ENCODE measurements around the gene KIF2C. TPM values are rescaled to one million over a fixed set of nuclear protein-coding genes. Genes with fewer than 3 reads are reported as not detected.

Gene KIF2C
- total and polyA plus RNA-seq, 9 of the 15 experiments (the other 6 are each of a cell fraction or from before 2014, with no cell fraction given): 84.9 to 226 (median 169) TPM

- H3K4me1 ChIP-seq (replicated peaks in 1 of 2; ENCODE audit: control insufficient read depth in 2 of 2, insufficient read depth in 2 of 2, low read length in 2 of 2): peaks cover 13 to 22% of the 10 kb centered on the region in 2 experiments
- H3K9ac ChIP-seq (ENCODE audit: insufficient read depth in 1 of 2, low read depth in 2 of 2, low read length in 2 of 2): peak within 1 kb of the TSS; percentile 99
- peak within 1 kb of the TSS; percentile 75 for H3K4me3 ChIP-seq
- H2AFZ ChIP-seq (ENCODE audit: low read depth, low read length): peak within 1 kb of the TSS; percentile 83
- BruUV-seq (replicated peaks): TSS peak; percentile 96
- CTCF ChIA-PET (ENCODE audit: low intra/inter-chr PET ratio): interaction anchor here (0.7 to 1.3 kb wide), 2 partner anchors 68 to 528 kb away, joined by 3 read pairs; no protein-coding TSS in a partner anchor
- H3K79me2 ChIP-seq (ENCODE audit: control insufficient read depth, insufficient read depth, low read length): peaks cover 54% of the 10 kb centered on the region
- no peaks in the 10 kb centered on the region for H3K27me3 ChIP-seq (ENCODE audit: control insufficient read depth in 2 of 2, insufficient read depth in 2 of 2, low read length in 2 of 2)
- POLR2A ChIA-PET: interaction anchor here (0.6 to 11.6 kb wide), 56 partner anchors 9 to 1761 kb away, joined by 3 to 253 read pairs (median 4); partner anchors contain the start of genes AKR1A1, BEST4, BTBD19 and DYNLT4
- no peaks in the 10 kb centered on the region for H3K9me3 ChIP-seq (replicated peaks; ENCODE audit: control insufficient read depth, insufficient read depth, low read depth, low read length)
- peak within 1 kb of the TSS; percentile 93 for H3K4me2 ChIP-seq (ENCODE audit: insufficient read depth, low read length)
- WGBS (ENCODE audit: insufficient coverage, low coverage, missing lambda C conversion rate): under 1% methylated on average over 65 of the region's 65 CpGs
- intact Hi-C loops (cut with micrococcal nuclease): loop anchor here (2.0 to 5.0 kb wide), 3 partner anchors 37 to 45 kb away; partner anchors contain the start of genes KIF2C and RNU5D-1
- FAIRE-seq (peak; percentile 93), ATAC-seq (peak; percentile 81), DNase-seq (ENCODE audit: extremely low read depth in 1 of 4, low spot score in 3 of 4) (peak; percentile 85 to 99 (median 89))
- peaks cover 10% of the 10 kb centered on the region for H3K9me1 ChIP-seq (ENCODE audit: control insufficient read depth, insufficient read depth, low read length)
- in situ Hi-C loops (cut with MboI): no loop called here
- peaks cover 31% of the 10 kb centered on the region for H4K20me1 ChIP-seq (replicated peaks; ENCODE audit: control insufficient read depth, insufficient read depth, low read length)
- peaks cover 46% of the 10 kb centered on the region for H3K36me3 ChIP-seq (ENCODE audit: control insufficient read depth, insufficient read depth, low read length)
- peak within 1 kb of the TSS; percentile 98 for H3K27ac ChIP-seq (ENCODE audit: extremely low read depth, low read depth, low read length)
- TF ChIP-seq, protein P1, sequence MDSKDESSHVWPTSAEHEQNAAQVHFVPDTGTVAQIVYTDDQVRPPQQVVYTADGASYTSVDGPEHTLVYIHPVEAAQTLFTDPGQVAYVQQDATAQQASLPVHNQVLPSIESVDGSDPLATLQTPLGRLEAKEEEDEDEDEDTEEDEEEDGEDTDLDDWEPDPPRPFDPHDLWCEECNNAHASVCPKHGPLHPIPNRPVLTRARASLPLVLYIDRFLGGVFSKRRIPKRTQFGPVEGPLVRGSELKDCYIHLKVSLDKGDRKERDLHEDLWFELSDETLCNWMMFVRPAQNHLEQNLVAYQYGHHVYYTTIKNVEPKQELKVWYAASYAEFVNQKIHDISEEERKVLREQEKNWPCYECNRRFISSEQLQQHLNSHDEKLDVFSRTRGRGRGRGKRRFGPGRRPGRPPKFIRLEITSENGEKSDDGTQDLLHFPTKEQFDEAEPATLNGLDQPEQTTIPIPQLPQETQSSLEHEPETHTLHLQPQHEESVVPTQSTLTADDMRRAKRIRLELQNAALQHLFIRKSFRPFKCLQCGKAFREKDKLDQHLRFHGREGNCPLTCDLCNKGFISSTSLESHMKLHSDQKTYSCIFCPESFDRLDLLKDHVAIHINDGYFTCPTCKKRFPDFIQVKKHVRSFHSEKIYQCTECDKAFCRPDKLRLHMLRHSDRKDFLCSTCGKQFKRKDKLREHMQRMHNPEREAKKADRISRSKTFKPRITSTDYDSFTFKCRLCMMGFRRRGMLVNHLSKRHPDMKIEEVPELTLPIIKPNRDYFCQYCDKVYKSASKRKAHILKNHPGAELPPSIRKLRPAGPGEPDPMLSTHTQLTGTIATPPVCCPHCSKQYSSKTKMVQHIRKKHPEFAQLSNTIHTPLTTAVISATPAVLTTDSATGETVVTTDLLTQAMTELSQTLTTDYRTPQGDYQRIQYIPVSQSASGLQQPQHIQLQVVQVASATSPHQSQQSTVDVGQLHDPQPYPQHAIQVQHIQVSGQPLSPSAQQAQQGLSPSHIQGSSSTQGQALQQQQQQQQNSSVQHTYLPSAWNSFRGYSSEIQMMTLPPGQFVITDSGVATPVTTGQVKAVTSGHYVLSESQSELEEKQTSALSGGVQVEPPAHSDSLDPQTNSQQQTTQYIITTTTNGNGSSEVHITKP (IDR thresholded peaks at IDR 0.05; ENCODE audit: partially characterized antibody): peak; percentile 6
- TF ChIP-seq ZNF23 (CRISPR knock-in tag; IDR thresholded peaks at IDR 0.05) (no peak), MCM5 (IDR thresholded peaks at IDR 0.05; ENCODE audit: low read depth) (no peak), ELF2 (CRISPR knock-in tag; IDR thresholded peaks at IDR 0.05) (peak; percentile 46; the same call in 1 of the 2 replicates), NEUROD1 (IDR thresholded peaks at IDR 0.05; ENCODE audit: borderline replicate concordance, low read depth, low read length, partially characterized antibody) (peak; percentile 45)
Measured at GRCh38 chr1:44775078-44775929, 35.7 kb downstream of the KIF2C start, which contains the start of gene RPS8. Gene RPS8 (plus strand): TSS chr1:44775540. CDS start chr1:44775597, 57 bp downstream.

Data from K562 (cell line).